BLaER1 treated with 17β-estradiol and CSF1 and Interleukin-3, amounts not matched to agents 10 nM and 100 nM (cell line): ENCODE results near the gene TMEM114.
"Not testable (repeated sequence)": the region's sequence is repeated elsewhere in the genome, so short reads cannot be mapped to it uniquely, and the experiment has no call there.

Experiments used
- H3K27ac ChIP-seq, 11 experiments: shearing (Covaris generic); formaldehyde crosslinking; 2 replicates each; pipeline ENCODE4 v1.8.1; 2022
- H3K27me3 ChIP-seq, 11 experiments: shearing (Covaris generic); formaldehyde crosslinking; 2 replicates each; pipeline ENCODE4 v1.8.1; 2022
- H3K36me3 ChIP-seq, 11 experiments: shearing (Covaris generic); formaldehyde crosslinking; 2 replicates each; pipeline ENCODE4 v1.8.1; 2022
- H3K4me1 ChIP-seq, 10 experiments: shearing (Covaris generic); formaldehyde crosslinking; 2 replicates each; pipeline ENCODE4 v1.8.1; 2022
- H3K4me2 ChIP-seq, 11 experiments: shearing (Covaris generic); formaldehyde crosslinking; 2 replicates each; pipeline ENCODE4 v1.8.1; 2022
- H3K4me3 ChIP-seq, 10 experiments: shearing (Covaris generic); formaldehyde crosslinking; 2 replicates each; pipeline ENCODE4 v1.8.1; 2022
- H3K9ac ChIP-seq, 11 experiments: shearing (Covaris generic); formaldehyde crosslinking; 2 replicates each; pipeline ENCODE4 v1.8.1; 2022
- H3K9me3 ChIP-seq, 11 experiments: shearing (Covaris generic); formaldehyde crosslinking; replicated peaks in 1 of 11; 2 replicates each; pipeline ENCODE4 v1.8.1; 2022
- H4K20me1 ChIP-seq, 11 experiments: shearing (Covaris generic); formaldehyde crosslinking; 2 replicates each; pipeline ENCODE4 v1.8.1; 2022
- Cebpa-rat ChIP-seq, 11 experiments: shearing (Covaris generic); IDR thresholded peaks; 2 replicates each; pipeline ENCODE4 v1.8.1; 2022

Gene TMEM114

GRCh38 chr16:8567355-8568230 is 22.7 kb downstream of the TMEM114 start:
- no peak for TF ChIP-seq Cebpa-rat (IDR thresholded peaks at IDR 0.05)
- Histone ChIP-seq H3K27ac (peak overlapping the region in 6 of 11 experiments; percentile 18 to 55 (median 36); a peak in 9 of 22 replicates), H3K9ac (0 out of 22 replicates have a peak overlapping the region, but pooled peaks of 1 of the 11 experiments have one; percentile 27), H3K4me3 (no peak overlapping the region), H3K36me3 (no peaks in the 10 kb centered on the region), H4K20me1 (no peaks in the 10 kb centered on the region; a peak in 1 of 22 replicates), H3K4me1 (peaks cover 26 to 44% (median 35%) of the 10 kb centered on the region in 10 experiments), H3K27me3 (no peaks in the 10 kb centered on the region), H3K9me3 (peaks cover 6 to 16% (median 13%) of the 10 kb centered on the region in 11 experiments; a peak in 20 of 22 replicates), H3K4me2 (peak overlapping the region in 6 of 11 experiments; percentile 17 to 50 (median 34); a peak in 8 of 22 replicates)

DNA sequence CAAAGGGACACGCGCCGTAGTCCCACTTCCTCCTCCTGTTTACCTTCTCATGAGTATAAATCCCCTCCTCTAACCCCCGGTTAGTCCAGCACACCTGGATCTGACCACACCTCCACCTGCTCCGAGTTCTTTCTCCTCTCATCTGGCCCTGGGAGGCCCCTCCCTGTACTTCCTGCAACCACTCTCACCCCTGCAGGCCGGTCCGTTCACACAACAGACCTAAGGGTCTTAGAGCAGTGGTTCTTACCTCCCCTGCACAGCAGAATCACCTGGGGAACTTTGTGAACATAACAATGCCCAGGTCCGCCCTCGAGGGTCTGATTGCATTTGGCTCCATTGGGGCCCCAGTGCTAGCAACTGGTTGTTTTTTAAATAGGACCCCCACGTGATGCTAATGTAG is 24.8 kb downstream of the TMEM114 start:
- H3K4me3 ChIP-seq: no peak overlapping the region
- no peak for TF ChIP-seq Cebpa-rat (IDR thresholded peaks at IDR 0.05)
- no peaks in the 10 kb centered on the region for H3K27me3 ChIP-seq
- H4K20me1 ChIP-seq: no peaks in the 10 kb centered on the region; a peak in 1 of 22 replicates
- H3K36me3 ChIP-seq: no peaks in the 10 kb centered on the region
- H3K9me3 ChIP-seq: peaks cover 25 to 37% (median 33%) of the 10 kb centered on the region in 11 experiments
- H3K4me1 ChIP-seq: peaks cover 9 to 25% (median 20%) of the 10 kb centered on the region in 10 experiments; a peak in 19 of 20 replicates
- H3K27ac ChIP-seq: no peak overlapping the region
- no peak overlapping the region for H3K4me2 ChIP-seq
- no peak overlapping the region for H3K9ac ChIP-seq

DNA sequence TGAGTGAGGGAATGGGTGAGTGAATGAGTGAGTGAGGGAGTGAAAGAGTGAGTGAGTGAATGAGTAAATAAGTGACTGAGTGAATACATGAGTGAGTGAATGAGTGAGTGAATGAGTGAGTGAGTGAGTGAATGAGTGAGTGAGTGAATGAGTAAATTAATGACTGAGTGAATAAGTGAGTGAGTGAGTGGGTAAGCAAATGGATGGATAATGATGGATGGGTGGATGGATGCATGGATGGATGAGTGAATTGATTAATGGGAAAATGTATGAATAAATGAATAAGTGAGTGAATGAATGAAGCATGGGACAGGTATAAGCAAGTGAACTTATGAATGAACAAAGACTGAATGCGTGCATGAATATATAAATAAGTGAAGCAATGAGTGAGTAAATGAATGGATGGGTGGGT is 25.4 kb downstream of the TMEM114 start:
- Histone ChIP-seq H3K9me3 (peaks cover 25 to 43% (median 36%) of the 10 kb centered on the region in 11 experiments), H3K36me3 (no peaks in the 10 kb centered on the region), H3K27me3 (no peaks in the 10 kb centered on the region), H3K27ac (no peak overlapping the region), H3K4me1 (peaks cover 8 to 20% (median 15%) of the 10 kb centered on the region in 10 experiments; a peak in 18 of 20 replicates), H3K9ac (no peak overlapping the region), H3K4me3 (no peak overlapping the region), H3K4me2 (no peak overlapping the region), H4K20me1 (no peaks in the 10 kb centered on the region; a peak in 1 of 22 replicates)
- no peak for TF ChIP-seq Cebpa-rat (IDR thresholded peaks at IDR 0.05)

- peaks cover 1 to 11% (median 6%) of the 10 kb centered on the region in 10 experiments; a peak in 17 of 20 replicates for H3K4me1 ChIP-seq
- H3K9ac ChIP-seq, H3K4me3 ChIP-seq: not testable (repeated sequence)
Measured at GRCh38 chr16:8563944-8564540, 26.3 kb downstream of the TMEM114 start.

GRCh38 chr16:8561496-8561895 is 28.8 kb downstream of the TMEM114 start:
- Histone ChIP-seq H4K20me1 (no peaks in the 10 kb centered on the region; a peak in 1 of 22 replicates), H3K36me3 (no peaks in the 10 kb centered on the region), H3K27ac (no peak overlapping the region), H3K27me3 (no peaks in the 10 kb centered on the region), H3K4me3 (no peak overlapping the region), H3K9me3 (peaks cover 25 to 45% (median 37%) of the 10 kb centered on the region in 11 experiments), H3K9ac (no peak overlapping the region), H3K4me1 (no peaks in the 10 kb centered on the region), H3K4me2 (no peak overlapping the region)
- no peak for TF ChIP-seq Cebpa-rat (IDR thresholded peaks at IDR 0.05)

More at GRCh38 chr16:8563944-8564540, 26.3 kb downstream of the TMEM114 start:
- not testable (repeated sequence) for H3K36me3 ChIP-seq, H3K27ac ChIP-seq, H3K4me2 ChIP-seq, H4K20me1 ChIP-seq, H3K27me3 ChIP-seq
- peaks cover 25 to 45% (median 37%) of the 10 kb centered on the region in 11 experiments for H3K9me3 ChIP-seq

- no peaks in the 10 kb centered on the region for H3K27me3 ChIP-seq
- no peak overlapping the region for H3K4me2 ChIP-seq
- H3K27ac ChIP-seq: no peak overlapping the region
- H4K20me1 ChIP-seq: no peaks in the 10 kb centered on the region
- H3K4me1 ChIP-seq: no peaks in the 10 kb centered on the region
- no peak for TF ChIP-seq Cebpa-rat (IDR thresholded peaks at IDR 0.05)
- H3K9ac ChIP-seq: no peak overlapping the region
- H3K9me3 ChIP-seq: peaks cover 0 to 8% (median 2%) of the 10 kb centered on the region in 11 experiments; a peak in 8 of 22 replicates
- no peaks in the 10 kb centered on the region for H3K36me3 ChIP-seq
- H3K4me3 ChIP-seq: no peak overlapping the region
Measured at GRCh38 chr16:8555400-8555799, 34.9 kb downstream of the TMEM114 start.

- peaks cover 0 to 3% (median 0%) of the 10 kb centered on the region in 11 experiments; a peak in 1 of 22 replicates for H3K9me3 ChIP-seq
- no peak overlapping the region for H3K27ac ChIP-seq
- H3K4me1 ChIP-seq: no peaks in the 10 kb centered on the region
- H3K4me3 ChIP-seq: no peak overlapping the region
- no peak overlapping the region for H3K4me2 ChIP-seq
- no peaks in the 10 kb centered on the region for H4K20me1 ChIP-seq
- TF ChIP-seq Cebpa-rat (IDR thresholded peaks at IDR 0.05): no peak
- no peaks in the 10 kb centered on the region for H3K27me3 ChIP-seq
- H3K9ac ChIP-seq: no peak overlapping the region
- H3K36me3 ChIP-seq: no peaks in the 10 kb centered on the region
Measured at GRCh38 chr16:8554881-8555280, 35.4 kb downstream of the TMEM114 start.

DNA sequence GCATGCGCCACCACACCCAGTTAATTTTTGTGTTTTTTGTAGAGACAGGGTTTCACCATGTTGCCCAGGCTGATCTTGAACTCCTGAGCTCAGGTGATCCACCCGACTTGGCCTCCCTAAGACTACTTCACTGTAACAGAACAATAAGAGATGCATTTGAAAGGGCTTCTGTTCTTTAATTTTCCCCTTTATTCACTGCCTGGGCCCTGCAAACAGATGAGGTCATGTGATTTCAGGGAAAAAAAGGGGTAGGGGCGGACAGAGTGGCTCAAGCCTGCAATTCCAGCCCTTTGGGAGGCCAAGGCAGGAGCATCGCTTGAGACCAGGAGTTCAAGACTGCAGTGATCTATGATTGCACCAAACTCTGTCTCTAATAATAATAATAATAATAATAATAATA is 36.3 kb downstream of the TMEM114 start:
- Histone ChIP-seq H3K4me3 (no peak overlapping the region), H3K27ac (no peak overlapping the region), H3K4me1 (no peaks in the 10 kb centered on the region), H3K36me3 (no peaks in the 10 kb centered on the region), H3K27me3 (no peaks in the 10 kb centered on the region), H3K4me2 (no peak overlapping the region), H4K20me1 (no peaks in the 10 kb centered on the region), H3K9me3 (no peaks in the 10 kb centered on the region), H3K9ac (no peak overlapping the region)
- no peak for TF ChIP-seq Cebpa-rat (IDR thresholded peaks at IDR 0.05)

- Histone ChIP-seq H3K4me3 (no peak overlapping the region), H3K36me3 (no peaks in the 10 kb centered on the region), H4K20me1 (no peaks in the 10 kb centered on the region), H3K27ac (no peak overlapping the region), H3K9ac (no peak overlapping the region), H3K4me2 (no peak overlapping the region), H3K9me3 (no peaks in the 10 kb centered on the region), H3K27me3 (no peaks in the 10 kb centered on the region), H3K4me1 (no peaks in the 10 kb centered on the region)
- no peak for TF ChIP-seq Cebpa-rat (IDR thresholded peaks at IDR 0.05)
Measured at GRCh38 chr16:8552487-8553221, 37.7 kb downstream of the TMEM114 start.
